Osteocyte (in vitro differentiated cells): ENCODE measurements around the gene CLPTM1L. TPM values are rescaled to one million over a fixed set of nuclear protein-coding genes. Genes with fewer than 3 reads are reported as not detected.
"Not testable (repeated sequence)": the region's sequence is repeated elsewhere in the genome, so short reads cannot be mapped to it uniquely, and the experiment has no call there.

ENCODE experiments used
- DNase-seq: peaks from one replicate; pipeline ENCODE4 v3.0.0; 2021; ENCODE audit warnings: mixed read lengths; ENCODE audit not compliant: unreplicated experiment; ENCODE audit errors: extremely low spot score
- H3K27ac Mint-ChIP-seq: one replicate; pipeline ENCODE4 v1.8.0; 2021; ENCODE audit warnings: mild to moderate bottlenecking, mixed read lengths; ENCODE audit not compliant: unreplicated experiment
- H3K27me3 Mint-ChIP-seq: one replicate; pipeline ENCODE4 v1.8.0; 2021; ENCODE audit warnings: mixed read lengths; ENCODE audit not compliant: unreplicated experiment
- H3K36me3 Mint-ChIP-seq: one replicate; pipeline ENCODE4 v1.8.0; 2021; ENCODE audit warnings: mixed read lengths; ENCODE audit not compliant: unreplicated experiment
- H3K4me1 Mint-ChIP-seq: one replicate; pipeline ENCODE4 v1.8.0; 2021; ENCODE audit warnings: mixed read lengths; ENCODE audit not compliant: unreplicated experiment
- H3K4me3 Mint-ChIP-seq: one replicate; pipeline ENCODE4 v1.8.0; 2021; ENCODE audit warnings: mild to moderate bottlenecking, moderate library complexity, mixed read lengths; ENCODE audit not compliant: unreplicated experiment
- H3K9me3 Mint-ChIP-seq: one replicate; pipeline ENCODE4 v1.8.0; 2021; ENCODE audit warnings: mixed read lengths; ENCODE audit not compliant: unreplicated experiment
- total RNA-seq: library from RNA; stranded (reverse); gene quantifications from 2 replicates; pipeline ENCODE4 v1.2.1, GENCODE V29; 2021
- TF ChIP-seq, protein P1 (sequence below): fragments of 200-600 bp; sonication (generic); IDR thresholded peaks from 2 replicates; pipeline ENCODE4 v1.5.0; 2021; ENCODE audit warnings: antibody characterized with exemption, mild to moderate bottlenecking, moderate library complexity

The CLPTM1L gene
- total RNA-seq, 1 donor from 2014 or later = 93.1 TPM

DNA sequence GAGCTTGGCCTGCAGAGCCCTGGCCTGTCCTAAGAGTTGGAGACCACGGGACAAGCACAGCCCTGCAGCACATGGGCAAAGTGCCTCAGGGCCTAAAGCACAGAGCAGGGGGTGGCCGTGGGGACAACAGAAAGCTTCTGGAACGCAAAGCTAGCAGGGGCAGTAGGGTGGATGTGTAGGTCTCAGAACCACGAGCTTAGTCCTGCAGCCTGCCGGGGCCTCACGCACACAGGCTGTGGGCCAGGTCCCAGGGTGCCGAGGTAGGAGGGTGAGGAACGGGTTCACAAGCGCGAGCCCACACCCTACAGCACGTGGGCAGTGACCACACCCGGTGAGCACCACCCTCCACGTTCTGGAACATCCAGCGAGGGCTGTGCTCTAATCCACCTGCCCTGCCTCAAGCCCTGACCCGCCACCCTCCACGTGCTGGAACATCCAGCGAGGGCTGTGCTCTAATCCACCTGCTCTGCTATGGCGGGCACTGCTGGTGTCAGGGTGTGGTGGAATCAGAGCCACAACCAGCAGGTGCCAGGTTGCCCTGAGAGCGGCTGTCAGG lies 9.3 kb downstream of the CLPTM1L start:
- H3K36me3 Mint-ChIP-seq = peaks cover 27% of the 10 kb centered on the region
- DNase-seq = no peak
- no peaks in the 10 kb centered on the region for H3K27me3 Mint-ChIP-seq
- TF ChIP-seq, protein P1, sequence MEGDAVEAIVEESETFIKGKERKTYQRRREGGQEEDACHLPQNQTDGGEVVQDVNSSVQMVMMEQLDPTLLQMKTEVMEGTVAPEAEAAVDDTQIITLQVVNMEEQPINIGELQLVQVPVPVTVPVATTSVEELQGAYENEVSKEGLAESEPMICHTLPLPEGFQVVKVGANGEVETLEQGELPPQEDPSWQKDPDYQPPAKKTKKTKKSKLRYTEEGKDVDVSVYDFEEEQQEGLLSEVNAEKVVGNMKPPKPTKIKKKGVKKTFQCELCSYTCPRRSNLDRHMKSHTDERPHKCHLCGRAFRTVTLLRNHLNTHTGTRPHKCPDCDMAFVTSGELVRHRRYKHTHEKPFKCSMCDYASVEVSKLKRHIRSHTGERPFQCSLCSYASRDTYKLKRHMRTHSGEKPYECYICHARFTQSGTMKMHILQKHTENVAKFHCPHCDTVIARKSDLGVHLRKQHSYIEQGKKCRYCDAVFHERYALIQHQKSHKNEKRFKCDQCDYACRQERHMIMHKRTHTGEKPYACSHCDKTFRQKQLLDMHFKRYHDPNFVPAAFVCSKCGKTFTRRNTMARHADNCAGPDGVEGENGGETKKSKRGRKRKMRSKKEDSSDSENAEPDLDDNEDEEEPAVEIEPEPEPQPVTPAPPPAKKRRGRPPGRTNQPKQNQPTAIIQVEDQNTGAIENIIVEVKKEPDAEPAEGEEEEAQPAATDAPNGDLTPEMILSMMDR = no peak
- no peaks in the 10 kb centered on the region for H3K9me3 Mint-ChIP-seq
- H3K4me3 Mint-ChIP-seq = no peak overlapping the region
- no peak overlapping the region for H3K27ac Mint-ChIP-seq
- H3K4me1 Mint-ChIP-seq = no peaks in the 10 kb centered on the region

DNA sequence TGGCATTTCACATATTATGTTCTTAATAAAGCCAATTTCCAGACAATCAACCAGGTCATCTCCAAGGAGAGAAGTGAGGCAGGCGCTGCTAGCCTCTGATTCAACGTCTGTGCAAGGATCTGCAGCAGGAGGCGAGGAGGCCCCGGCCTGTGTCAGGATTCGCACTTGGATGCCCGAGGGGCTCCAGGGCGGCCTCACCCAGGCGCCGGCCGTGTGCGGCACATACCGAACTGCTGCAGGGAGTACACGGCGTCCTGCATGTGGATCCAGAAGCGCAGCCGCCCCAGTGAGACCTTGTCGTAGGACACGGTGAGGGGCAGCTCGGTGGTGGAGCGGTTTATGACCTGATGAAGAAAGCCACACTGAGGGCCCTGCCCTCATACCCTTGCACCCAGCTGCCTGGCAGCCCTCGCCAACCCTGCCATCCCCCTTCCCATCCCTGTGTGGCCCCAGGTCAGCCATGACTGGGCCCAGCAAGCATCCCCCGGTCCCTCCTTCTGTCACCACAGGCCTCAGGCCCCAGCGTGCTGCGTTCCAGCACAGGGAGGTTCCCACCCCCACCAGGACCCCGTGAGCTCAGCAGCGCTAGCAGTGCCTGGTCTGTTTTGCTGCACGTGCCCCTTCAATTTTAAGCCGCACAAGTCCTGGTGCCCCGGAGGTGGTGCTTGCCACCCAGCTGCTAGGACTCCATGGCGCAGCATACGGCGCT lies 9.9 kb downstream of the CLPTM1L start:
- Mint-ChIP-seq H3K4me3 (no peak overlapping the region), H3K9me3 (no peaks in the 10 kb centered on the region), H3K4me1 (no peaks in the 10 kb centered on the region), H3K27ac (no peak overlapping the region), H3K27me3 (no peaks in the 10 kb centered on the region), H3K36me3 (peaks cover 33% of the 10 kb centered on the region)
- DNase-seq = no peak
- TF ChIP-seq, protein P1 = no peak

DNA sequence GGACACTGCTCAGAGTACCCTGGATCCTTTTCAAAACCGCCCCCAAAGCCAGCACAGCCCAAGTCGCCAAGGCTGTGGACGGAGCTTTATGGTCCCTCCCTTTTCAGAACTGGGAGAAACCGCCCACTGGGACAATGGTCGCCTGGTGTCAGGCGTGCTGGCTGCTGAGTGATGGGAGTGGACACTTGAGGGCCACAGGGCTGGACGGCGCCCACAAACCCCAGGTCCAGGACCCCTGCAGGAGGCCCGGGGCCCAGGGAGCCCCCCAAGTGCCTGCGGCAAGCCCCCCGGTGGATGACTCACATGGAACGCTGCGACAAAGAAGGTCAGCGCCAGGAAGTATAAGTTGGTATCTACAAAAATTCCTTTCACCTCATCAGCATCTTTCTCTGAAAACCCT lies 10.9 kb downstream of the CLPTM1L start:
- no peak overlapping the region for H3K27ac Mint-ChIP-seq
- no peaks in the 10 kb centered on the region for H3K4me1 Mint-ChIP-seq
- no peak overlapping the region for H3K4me3 Mint-ChIP-seq
- H3K36me3 Mint-ChIP-seq = peaks cover 34% of the 10 kb centered on the region
- peaks cover under 1% of the 10 kb centered on the region for H3K9me3 Mint-ChIP-seq
- TF ChIP-seq, protein P1 = no peak
- no peak for DNase-seq
- H3K27me3 Mint-ChIP-seq = no peaks in the 10 kb centered on the region

DNA sequence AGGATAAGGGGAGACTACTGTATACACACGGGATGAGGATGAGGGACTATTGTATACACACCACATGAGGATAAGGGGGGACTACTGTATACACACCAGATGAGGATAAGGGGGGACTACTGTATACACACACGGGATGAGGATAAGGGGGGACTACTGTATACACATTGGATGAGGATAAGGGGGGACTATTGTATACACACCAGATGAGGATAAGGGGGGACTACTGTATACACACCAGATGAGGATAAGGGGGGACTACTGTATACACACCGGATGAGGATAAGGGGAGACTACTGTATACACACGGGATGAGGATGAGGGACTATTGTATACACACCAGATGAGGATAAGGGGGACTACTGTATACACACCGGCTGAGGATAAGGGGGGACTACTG lies 11.6 kb downstream of the CLPTM1L start:
- not testable (repeated sequence) for H3K9me3 Mint-ChIP-seq, H3K4me3 Mint-ChIP-seq, H3K27ac Mint-ChIP-seq, H3K4me1 Mint-ChIP-seq, DNase-seq, H3K27me3 Mint-ChIP-seq
- H3K36me3 Mint-ChIP-seq = peaks cover 37% of the 10 kb centered on the region

DNA sequence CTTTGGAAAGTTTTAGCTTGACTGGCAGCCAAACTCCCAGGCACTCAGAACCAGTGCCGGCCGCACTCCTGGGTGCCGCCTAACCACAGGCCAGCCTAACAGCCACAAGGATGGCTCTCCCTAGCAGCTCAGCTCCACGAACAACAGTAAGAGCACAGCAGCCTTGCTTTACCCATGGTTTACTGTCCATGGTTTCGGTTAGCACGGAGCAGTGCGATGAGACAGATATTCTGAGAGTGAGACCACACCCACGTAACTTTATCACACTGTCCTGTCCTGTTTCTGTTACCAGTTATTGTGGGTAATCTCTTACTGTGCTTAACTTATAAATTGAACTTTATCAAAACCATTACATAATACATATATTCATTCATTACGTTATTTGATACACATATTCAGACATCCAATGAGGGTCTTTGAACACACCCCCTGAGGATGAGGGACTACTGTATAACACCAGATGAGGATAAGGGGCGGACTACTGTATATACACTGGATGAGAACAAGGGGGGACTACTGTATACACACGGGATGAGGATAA lies 12.4 kb downstream of the CLPTM1L start:
- Mint-ChIP-seq H3K4me3 (no peak overlapping the region), H3K27ac (no peak overlapping the region), H3K36me3 (peaks cover 35% of the 10 kb centered on the region), H3K4me1 (peaks cover 10% of the 10 kb centered on the region), H3K9me3 (peaks cover 6% of the 10 kb centered on the region), H3K27me3 (no peaks in the 10 kb centered on the region)
- TF ChIP-seq, protein P1 = no peak
- no peak for DNase-seq
